Right lobe of liver (tissue), 4 donors: ENCODE results near the gene MAP2.

Source experiments
- POLR2A ChIP-seq: fragments of 450-650 bp; IDR thresholded peaks from one replicate; pipeline ENCODE4 v1.6.1; 2017; ENCODE audit warnings: antibody characterized with exemption, mild to moderate bottlenecking
- TF ChIP-seq, protein P1 (sequence below), 4 donors: fragments of 200-600 bp in 3 of 4; fragments of 450-650 bp in 1 of 4; IDR thresholded peaks; one replicate each; pipeline versions ENCODE4 v1.5.1 to v1.8.0; 2016 to 2022; ENCODE audit warnings: antibody characterized with exemption in 4 of 4, mild to moderate bottlenecking in 2 of 4
- donor health status: DM: no; HTN: no; CAD: no.
- donor health status: DM: no; HTN: no; CAD: no.
- donor health status: DM: no; HTN: yes; CAD: no.

DNA sequence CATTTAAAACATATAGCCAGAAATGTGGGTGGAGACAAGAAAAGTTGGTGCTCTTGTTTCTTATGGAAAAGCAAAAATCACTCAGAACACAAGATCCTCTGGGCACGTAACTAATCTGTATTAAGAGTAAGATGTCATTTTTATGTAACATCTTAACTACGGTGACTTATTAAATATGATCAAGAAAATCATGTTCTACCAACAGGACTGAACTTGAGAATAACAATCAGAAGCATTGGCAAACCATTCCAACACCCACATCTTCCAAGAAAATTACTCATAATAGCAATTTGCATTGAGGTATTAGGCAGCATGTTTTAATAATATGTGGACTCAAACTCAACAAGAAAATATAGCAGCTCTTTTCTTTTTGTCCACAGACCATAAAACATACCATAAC is 21.6 kb downstream of the MAP2 start:
- TF ChIP-seq, protein P1, sequence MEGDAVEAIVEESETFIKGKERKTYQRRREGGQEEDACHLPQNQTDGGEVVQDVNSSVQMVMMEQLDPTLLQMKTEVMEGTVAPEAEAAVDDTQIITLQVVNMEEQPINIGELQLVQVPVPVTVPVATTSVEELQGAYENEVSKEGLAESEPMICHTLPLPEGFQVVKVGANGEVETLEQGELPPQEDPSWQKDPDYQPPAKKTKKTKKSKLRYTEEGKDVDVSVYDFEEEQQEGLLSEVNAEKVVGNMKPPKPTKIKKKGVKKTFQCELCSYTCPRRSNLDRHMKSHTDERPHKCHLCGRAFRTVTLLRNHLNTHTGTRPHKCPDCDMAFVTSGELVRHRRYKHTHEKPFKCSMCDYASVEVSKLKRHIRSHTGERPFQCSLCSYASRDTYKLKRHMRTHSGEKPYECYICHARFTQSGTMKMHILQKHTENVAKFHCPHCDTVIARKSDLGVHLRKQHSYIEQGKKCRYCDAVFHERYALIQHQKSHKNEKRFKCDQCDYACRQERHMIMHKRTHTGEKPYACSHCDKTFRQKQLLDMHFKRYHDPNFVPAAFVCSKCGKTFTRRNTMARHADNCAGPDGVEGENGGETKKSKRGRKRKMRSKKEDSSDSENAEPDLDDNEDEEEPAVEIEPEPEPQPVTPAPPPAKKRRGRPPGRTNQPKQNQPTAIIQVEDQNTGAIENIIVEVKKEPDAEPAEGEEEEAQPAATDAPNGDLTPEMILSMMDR (IDR thresholded peaks at IDR 0.05): no peak
- no peak for TF ChIP-seq POLR2A
